GM19023 (cell line): ENCODE measurements around the gene SORCS3.

Experiments used
- ATAC-seq: cut with Tn5 transposase; IDR thresholded peaks from one replicate; pipeline ENCODE4 v1.9.1; 2021; ENCODE audit warnings: mild to moderate bottlenecking, moderate library complexity; ENCODE audit not compliant: unreplicated experiment

SORCS3 gene

DNA sequence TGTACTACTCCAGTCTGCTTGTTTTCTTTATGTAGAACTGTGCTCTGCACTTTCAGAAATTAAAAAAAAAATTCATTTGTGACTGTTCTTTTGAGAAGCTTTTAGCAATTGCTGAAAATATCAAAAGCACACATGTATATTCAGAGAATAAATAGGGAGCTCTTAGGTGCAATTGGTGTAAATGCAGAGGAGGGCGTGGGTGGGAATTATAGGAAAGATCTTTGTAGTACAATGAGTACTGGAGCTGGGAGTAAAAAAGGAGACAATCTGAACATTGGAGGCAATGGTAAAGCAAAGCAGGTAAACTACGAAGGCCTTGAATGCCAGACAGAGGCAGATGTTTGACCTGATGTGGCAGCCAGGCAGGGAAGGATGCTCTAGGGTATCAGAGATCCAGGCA is 267.5 kb downstream of the SORCS3 start:
- ATAC-seq = no peak

DNA sequence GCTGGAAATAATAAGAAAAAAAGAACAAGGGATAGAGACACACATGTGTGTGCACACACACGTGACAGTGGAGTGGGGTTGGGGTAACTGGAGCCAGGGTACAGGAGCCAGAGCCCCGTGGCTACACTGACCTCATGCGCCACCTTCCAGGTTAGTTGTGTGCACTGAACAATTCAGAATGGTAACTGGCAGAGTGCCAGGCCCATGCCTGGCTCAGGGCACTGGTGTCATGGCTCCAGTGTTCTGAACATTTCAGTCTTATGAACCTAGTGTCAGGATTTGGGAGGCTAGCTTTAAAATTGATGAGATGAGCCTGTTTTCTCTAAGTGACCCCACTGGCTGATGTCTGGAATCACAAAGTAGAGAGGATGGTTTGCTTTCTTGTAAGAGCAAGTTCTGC is 269.6 kb downstream of the SORCS3 start:
- no peak for ATAC-seq

DNA sequence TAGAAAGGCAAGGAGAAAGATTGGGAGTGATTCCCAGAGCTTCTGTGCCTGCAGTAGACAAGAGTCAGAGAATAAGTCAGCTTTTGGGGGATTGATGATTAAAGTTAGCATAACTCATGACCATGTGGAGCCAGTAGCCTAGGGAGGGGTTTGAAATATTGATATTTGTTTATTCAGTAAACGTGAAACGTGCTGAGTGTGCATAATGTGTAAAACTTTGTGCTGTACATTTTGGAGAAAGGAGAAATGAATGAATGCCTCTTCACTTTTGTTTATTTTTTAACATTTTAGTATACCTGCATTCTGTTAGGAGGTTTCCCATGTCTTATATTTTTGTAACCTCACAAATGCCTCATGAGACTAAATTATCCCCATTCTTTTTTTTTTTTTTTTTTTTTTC is 272.3 kb downstream of the SORCS3 start:
- no peak for ATAC-seq

DNA sequence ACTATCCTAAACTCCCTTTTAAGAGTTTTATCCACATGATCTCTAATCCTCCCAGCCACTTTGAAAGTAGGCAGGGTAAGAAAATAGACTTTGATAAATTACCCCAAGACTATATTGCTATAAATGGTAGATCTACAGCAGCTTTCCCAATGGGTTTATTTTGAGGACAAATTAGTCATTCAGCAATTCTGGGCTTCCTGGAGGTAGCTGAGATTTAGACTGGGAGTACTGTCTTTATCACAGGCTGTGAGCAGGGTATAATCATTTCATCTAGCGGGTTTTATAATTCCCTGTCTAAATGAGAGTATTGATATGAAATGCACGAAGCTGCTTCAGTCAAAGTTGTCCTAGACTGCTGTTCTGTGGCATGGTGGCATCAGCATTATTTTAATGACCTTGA is 279.4 kb downstream of the SORCS3 start:
- ATAC-seq = no peak

DNA sequence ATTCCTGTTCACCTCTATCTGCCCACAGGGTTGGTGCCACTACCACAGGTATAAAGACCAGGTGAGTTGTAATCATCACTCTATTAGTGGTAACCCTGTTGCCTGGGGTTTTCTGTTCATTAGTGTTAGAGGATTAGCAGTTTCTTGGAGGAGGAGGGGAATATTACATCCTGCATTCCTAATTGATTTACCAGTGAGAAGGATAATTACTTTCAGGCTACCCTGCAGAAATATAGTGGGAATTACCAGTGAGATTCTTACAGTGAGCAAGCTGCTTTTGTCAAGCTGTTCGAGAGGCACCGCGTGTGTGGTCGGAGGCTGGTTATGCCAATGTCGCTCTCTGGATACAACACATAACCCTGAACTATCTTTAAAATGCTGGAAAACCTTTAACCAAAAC is 280.7 kb downstream of the SORCS3 start:
- ATAC-seq = no peak

DNA sequence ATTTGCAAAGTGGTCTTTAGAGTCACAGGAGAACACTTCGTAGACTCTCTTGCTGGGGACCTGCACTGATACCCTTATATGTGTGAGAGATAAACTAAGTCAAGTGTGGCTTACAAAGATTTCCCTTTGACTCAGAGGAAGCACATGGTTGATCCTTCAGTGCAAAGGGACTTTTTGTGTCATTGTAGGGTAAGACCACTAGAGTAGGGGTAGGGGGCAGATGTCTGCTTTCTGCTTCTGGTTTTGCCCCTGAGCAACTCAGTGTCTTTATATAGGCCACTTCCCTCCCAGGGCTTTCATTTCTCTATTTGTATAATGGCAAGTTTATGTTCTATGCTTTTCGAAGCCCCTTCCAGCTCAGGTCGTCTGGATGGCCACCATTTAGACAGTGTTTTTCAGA is 281.7 kb downstream of the SORCS3 start:
- no peak for ATAC-seq

DNA sequence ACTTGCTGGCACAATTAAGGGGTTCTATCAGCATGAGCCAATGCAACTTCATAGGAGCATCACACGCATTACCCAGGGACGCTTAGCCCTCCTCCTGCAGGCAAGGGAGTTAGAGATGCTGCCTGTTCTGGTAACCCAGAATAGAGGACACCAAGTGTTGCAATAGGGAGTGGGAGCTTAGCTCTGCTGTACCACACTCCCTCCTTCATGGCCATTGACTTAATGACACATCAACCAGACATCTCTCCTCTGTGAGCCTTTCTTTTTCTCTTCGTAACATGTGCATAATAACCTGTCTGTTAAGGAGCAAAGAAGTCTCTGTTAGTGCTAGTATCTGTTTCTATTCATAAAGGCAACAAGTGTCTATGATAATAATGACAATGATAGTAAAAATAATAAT is 282.4 kb downstream of the SORCS3 start:
- no peak for ATAC-seq

DNA sequence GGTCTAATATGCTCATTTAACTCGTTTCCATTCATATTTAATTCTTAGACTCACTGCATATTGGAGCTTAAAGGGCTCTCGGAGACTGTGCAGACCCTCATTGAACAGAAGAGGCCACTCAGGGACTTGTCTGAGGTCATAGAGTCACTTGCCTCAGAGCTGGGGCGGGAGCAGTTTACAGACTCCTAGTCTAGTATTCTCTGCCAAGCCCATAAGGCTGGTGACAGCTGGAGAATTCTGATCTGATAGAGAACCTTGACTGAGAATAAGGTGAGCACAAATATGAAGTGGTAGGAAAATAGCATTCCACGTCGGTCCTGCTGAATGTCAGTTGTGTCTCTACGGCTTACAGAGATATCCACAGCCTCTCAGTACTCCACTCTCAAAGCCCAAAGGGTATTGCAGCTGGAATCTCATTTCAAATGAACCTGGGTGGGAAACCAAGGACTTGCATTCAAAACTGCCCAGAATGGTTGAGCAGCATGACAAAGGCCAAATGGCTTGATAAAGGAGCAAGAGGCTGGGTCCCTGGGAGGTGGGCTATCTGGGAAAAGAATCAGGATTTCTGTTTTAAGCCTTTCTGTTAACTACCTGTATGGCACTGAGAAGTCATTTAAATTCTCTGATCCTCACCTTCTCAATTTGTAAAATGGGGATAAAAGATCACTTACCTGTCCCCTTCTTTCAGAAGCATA is 283.2 kb downstream of the SORCS3 start:
- ATAC-seq = no peak

DNA sequence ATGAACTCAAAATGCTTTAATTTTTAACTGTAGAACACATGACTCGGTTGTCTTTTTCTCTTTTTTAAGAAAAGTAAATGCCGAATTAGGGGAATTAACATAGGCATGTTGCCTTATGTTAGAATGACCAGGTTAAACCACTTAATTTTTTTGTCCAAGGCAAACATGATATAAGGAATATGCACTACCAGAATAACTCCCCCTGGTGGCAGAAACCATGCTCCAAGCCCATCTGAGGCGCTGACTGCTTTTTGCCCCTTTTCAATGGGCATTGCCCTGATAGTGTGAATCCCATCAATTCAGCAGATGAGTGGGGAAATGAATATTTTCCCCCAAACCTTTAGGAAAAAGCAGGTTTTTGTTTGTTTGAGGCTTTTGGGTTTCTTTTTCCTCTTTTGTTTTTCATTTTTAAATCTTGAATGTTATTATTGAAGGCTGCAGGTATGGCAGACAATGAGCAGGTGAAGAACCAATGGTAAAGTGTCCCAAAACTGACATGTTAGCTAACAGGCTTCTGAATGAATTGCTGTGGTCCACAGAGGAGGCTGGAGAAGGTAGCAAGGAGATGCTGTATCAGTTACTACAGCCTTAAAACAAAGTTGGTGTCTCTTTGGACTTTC is 284.3 kb downstream of the SORCS3 start:
- ATAC-seq = no peak

DNA sequence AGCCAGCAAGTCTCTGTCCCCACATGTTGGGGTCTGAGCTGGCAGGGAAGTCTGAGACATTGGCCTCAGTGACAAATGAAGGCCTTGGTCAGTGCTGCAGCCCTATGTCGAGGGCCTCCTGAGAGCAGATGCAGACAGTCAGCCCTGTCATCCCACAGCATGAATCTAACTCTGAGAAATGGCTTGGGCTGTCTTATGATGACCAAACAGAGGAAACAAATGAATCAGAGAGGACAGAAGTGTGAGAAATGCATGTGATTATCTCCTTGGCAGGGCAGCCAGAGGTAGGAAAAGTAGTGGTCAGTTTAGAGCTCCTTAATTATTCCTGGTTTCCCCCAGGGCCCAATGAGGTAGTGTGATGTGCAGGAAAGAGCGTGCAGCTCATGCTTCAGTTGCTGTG is 287.6 kb downstream of the SORCS3 start:
- ATAC-seq = no peak

DNA sequence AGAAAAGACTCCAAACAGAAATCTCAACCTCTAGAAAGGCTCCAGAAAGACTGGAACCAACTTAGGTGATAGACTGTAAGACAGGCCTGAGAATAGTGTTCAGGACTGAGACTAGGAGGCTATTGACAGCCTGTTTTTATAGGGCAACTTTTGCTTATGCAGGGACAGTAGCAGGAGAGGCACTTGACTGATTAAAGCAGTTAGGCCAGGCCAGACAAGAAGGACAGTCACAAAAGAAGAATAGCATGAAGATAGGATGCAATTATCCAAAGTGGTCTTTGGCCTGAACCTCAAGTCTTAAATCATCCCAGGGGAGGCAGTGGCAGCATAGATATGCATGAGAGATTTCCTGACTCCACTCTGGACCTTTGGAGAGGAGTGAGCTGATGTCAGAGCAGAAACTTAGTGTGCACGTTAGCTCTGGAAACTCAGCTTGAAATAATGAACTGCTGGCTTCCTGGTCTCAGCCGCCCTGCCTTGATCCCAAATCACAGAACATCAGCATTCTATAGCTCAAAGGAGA is 290.6 kb downstream of the SORCS3 start:
- no peak for ATAC-seq

DNA sequence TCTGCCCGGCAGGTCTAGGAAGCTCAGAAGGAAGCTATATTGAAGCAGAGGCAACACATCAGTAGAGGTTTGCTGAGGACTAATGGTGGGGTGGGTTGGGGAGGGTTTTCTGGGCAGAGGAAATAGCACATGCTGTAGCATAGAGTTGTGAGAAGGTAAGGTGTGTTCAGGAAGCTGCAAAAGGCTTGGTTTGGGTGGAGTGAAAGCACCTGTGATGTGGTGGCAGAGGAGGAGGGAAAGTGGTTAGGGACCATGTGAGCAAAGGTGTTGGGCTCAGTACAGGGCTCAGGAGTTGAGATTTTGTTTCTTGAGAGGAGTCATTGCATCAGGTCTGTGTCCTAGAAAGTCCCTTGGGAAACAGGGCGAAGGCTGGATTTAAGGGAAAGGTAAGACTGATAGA is 294.6 kb downstream of the SORCS3 start:
- no peak for ATAC-seq

DNA sequence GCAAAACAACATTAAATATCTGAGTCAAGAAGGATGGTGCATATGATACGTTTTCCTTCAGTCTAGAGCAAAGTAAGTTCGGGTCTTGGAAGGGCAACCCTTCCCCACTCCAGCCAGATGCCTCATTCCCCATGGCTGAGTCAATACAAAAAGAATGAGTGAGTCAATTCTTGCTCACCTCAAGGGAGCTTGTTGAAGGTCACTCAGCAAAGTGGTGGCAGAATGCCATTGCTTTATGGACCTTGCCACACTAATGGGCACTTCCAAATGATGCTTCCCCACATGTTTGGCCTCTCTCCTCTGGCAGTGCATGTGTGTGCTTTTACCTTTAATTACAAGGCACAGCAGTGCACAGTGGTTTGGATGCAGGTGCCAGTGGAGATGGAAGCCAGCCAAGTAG is 296.5 kb downstream of the SORCS3 start:
- no peak for ATAC-seq

DNA sequence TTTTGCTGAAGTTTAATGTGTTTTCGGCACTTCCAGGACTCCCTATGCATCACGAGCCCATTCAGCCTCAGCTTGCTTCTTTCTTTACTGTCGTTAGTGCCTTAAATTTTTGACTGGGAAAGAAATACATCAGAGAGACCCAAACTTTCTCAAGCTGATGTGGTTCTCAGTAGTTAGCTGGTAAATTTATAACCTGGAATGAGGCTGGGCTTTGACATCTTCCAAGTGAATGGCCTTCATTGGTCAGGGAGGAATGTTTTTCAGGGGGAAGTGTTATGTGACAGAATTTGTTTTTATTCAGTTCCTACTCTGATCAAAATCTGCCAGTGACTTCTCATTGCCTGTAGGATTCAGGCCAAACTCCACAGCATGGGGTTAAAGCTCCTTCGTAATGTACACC is 296.9 kb downstream of the SORCS3 start:
- ATAC-seq = no peak

DNA sequence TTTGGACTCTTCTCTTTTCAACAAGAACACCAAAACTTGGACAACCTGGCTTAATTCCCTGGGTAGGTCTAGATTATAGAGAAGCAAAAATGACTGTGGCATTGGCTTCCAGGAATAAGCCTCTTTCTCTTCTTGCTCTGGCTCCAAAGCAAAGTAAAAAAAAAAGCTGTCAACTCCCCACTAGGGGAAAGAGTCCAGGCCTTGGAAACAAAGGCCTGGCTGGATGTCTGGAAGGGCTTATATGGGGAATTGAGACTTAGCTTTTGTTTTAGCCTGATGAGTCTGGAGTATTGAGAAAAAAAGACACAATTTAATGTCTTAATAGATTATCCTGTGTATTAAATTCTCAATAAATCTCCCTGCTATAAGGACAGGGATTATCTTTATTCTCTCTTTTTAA is 300.6 kb downstream of the SORCS3 start:
- ATAC-seq = no peak

DNA sequence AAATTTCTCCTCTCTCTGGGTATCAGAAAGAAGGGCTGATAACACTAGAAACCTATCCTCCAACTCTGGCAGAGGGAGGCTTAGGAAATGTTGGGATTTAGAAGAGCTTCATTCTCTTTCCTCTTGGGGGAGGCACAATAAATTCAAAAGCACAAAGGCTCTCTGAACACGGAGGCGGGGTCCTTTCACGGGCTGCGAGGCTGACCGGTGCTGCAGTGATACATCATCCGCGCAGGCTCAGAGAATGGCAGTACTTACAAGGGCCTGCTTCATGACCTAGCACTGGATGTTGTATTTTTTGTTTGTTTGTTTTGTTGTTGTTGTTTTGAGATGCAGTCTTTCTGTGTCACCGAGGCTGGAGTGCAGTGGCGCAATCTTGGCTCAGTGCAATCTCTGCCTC is 306.2 kb downstream of the SORCS3 start:
- no peak for ATAC-seq

DNA sequence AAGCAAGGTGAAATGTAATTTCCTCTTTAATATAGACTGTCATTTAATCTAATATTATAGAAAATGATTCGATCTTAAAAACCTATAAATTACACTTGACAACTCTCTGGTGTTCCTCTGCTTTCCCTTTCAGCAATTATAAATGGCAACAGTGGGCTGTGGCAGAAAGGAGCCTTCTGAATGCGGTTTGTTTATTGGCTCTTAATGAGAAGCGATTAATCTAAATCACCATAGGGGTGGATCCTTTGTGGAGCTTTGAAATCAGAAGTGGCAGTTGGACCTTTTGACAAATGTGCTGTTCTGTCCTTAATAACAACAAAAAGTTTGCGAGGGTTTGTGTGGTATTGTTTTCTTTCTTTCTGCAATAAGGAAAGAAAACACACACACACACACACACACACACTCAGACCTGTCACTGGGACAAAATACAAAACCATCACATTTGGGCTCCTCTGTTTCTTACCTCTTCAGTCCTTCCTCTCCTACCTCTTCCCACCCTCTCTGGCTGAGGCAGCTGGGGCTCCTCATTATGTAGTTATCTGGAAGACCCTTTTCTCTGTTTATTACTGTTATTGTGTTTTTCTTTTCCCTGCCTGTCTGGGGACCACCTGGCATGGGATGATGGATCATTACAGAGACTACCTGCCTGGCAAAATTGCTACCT is 316.2 kb downstream of the SORCS3 start:
- ATAC-seq = no peak

DNA sequence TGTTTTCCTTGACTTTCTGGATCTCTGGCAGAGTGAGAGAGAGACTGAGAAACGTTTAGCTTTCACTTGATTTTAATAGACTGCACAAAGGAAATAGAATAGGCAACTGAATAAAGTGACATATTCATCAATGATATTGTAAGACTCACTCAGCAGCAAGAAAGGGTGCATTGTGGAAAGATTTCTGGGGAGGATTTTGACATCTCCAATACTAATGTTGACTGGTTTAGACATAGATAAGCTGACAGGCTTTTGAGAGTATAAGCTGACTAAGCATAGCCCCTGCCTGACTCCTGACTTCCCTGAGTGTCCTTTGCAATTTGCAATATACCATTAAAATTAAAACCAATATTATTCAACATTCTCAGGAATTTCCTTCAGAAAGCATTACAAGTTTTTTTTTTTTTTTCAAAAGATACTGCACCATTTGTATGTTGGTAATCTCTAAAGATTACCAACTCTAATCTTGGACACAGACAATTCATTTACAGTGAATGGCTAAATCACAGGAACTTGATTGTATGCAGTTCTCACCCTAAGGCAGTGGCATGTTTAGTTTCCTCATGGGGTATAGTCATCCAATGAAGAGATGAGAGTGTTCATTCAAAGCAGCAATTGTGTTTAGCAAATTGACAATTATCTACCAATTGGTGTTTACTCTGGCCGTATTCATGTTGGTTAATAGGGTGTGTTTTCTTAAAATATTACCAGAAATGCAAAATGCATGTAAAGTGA is 325.6 kb downstream of the SORCS3 start:
- no peak for ATAC-seq

DNA sequence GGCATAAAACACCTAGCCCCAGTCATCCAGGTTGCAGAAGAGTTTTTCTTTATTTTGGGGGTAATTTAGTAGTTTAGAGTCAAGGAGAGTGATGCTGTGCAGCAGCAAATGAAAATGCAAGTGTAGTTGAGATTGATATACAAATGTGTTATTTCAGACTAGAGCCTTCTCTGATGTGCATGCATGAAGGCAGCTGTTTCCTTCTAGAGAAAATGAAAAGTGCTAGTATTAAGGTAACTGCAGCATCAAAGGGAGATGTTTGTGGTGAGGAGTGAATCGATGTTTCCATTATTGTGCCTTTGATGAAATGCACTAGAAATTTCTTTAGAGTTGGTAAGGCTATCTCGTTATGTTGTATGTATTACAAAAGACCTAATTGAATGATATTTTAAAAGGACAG is 339.3 kb downstream of the SORCS3 start:
- no peak for ATAC-seq

DNA sequence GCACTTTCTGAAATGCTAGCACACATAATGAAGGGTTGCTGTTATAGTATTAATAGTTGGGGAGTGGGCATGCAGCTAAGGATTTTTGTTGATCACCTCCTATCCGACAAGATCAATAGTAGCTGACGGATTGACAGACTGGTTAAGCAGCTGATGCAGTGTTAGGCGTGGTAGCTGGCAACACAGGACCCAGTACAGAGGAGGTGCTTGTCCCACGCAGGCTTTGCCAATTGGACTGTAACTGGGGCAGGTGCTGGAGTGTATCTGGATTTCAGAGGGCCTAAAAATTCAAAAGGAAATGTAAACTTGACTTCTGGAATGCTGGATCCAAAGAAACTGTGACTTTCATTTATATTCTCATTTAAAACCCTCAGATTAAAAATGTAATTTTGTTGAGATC is 340.9 kb downstream of the SORCS3 start:
- ATAC-seq = no peak

DNA sequence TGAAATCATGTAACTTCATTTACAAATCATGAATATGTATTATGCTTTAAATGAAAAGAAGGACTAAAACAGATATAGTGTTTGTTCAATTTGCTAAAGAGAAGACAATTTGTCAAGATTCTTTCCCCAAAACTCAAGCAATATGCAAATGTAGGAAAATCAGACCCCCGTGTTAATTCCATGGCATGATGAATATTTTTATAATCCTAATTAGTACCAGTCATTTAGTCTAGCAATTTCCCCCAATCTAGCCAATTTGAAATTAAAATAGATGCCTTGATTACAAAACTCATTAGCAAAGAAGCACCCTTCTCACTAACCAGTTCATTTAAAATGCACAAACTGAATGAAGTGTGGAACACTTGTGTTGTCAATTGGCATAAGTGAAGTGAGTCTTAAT is 347.6 kb downstream of the SORCS3 start:
- ATAC-seq = no peak

DNA sequence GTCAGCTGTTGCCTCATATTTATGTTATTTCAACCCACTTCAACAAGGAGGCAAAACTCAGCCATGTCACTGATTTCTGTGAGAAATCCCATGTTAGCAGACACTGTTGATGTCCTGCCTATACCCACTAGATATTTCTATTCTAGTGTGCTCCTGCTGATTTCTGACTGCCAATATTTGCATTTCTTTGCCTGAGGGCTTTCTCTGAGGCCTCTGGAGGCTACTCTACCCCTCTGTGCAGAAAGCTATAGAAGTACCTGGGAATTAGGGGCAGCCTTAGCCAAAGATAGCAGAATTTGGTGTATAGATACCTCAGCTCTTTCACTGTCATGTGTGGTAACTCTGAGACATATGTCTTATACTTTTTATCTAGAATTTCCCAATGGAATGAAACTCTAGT is 348.8 kb downstream of the SORCS3 start:
- ATAC-seq = no peak
